Smooth muscle cell (in vitro differentiated cells): ENCODE measurements around the gene LTB4R. TPM values are rescaled to one million over a fixed set of nuclear protein-coding genes. Genes with fewer than 3 reads are reported as not detected.
A peak's percentile ranks its signal among the peaks of the same experiment; 100 is the strongest.

Experiments
- DNase-seq: peaks from one replicate; lab custom pipeline; 2025; ENCODE audit not compliant: unreplicated experiment; lab: John Stamatoyannopoulos, UW
- H2AFZ ChIP-seq: fragments of 200-600 bp; sonication (generic); 2 replicates; pipeline ENCODE4 v1.6.0; 2016; ENCODE audit warnings: antibody characterized with exemption, low read depth, mild to moderate bottlenecking
- H3F3A ChIP-seq: fragments of 200-600 bp; sonication (generic); 2 replicates; pipeline ENCODE4 v1.6.0; 2017; ENCODE audit warnings: antibody characterized with exemption, low read depth
- H3K27ac ChIP-seq: fragments of 200-600 bp; sonication (generic); 2 replicates; pipeline ENCODE4 v1.5.1; 2016; ENCODE audit warnings: low read depth, mild to moderate bottlenecking
- H3K27me3 ChIP-seq: fragments of 200-600 bp; sonication (generic); 2 replicates; pipeline ENCODE4 v1.6.1; 2016; ENCODE audit warnings: low read depth, mild to moderate bottlenecking
- H3K36me3 ChIP-seq: fragments of 200-600 bp; sonication (generic); 2 replicates; pipeline ENCODE4 v1.5.1; 2016; ENCODE audit warnings: low read depth
- H3K4me1 ChIP-seq: fragments of 200-600 bp; sonication (generic); 2 replicates; pipeline ENCODE4 v1.5.1; 2016; ENCODE audit warnings: low read depth
- H3K4me2 ChIP-seq: fragments of 200-600 bp; sonication (generic); 2 replicates; pipeline ENCODE4 v1.6.0; 2016; ENCODE audit warnings: mild to moderate bottlenecking
- H3K4me3 ChIP-seq: fragments of 200-600 bp; sonication (generic); 2 replicates; pipeline ENCODE4 v1.5.1; 2016; ENCODE audit warnings: mild to moderate bottlenecking
- H3K79me2 ChIP-seq: fragments of 200-600 bp; sonication (generic); 2 replicates; pipeline ENCODE4 v1.6.0; 2016; ENCODE audit warnings: low read depth, mild to moderate bottlenecking
- H3K9ac ChIP-seq: fragments of 200-600 bp; sonication (generic); 2 replicates; pipeline ENCODE4 v1.6.0; 2016; ENCODE audit warnings: low read depth
- H3K9me3 ChIP-seq: fragments of 200-600 bp; sonication (generic); replicated peaks from 2 replicates; pipeline ENCODE4 v1.5.1; 2016; ENCODE audit warnings: low read depth
- H4K20me1 ChIP-seq: fragments of 200-600 bp; sonication (generic); 2 replicates; pipeline ENCODE4 v1.6.0; 2016; ENCODE audit warnings: low read depth
- CTCF ChIP-seq: fragments of 200-600 bp; sonication (generic); IDR thresholded peaks from 2 replicates; pipeline ENCODE4 v1.5.1; 2017; ENCODE audit warnings: borderline replicate concordance, mild to moderate bottlenecking, antibody characterized with exemption; ENCODE audit not compliant: insufficient read depth, poor library complexity, severe bottlenecking
- WGBS: methylation state at CpG from one replicate; pipeline ENCODE4 v1.1.7; 2016; ENCODE audit warnings: low lambda C conversion rate; 5-methylcytosine and 5-hydroxymethylcytosine counted together
- polyA plus RNA-seq: library from polyadenylated mRNA; unstranded; fragments of >200 nt; fragmentation: Nextera tagmentation; extraction: Ambion mirVana; gene quantifications from 2 replicates; pipeline ENCODE4 v1.2.1, GENCODE V29; 2016
- total RNA-seq: library from RNA; depleted of rRNA; stranded (reverse); fragments of >200 nt; gene quantifications from 2 replicates; pipeline ENCODE4 v1.2.3, GENCODE V29; 2014

LTB4R gene
- total and polyA plus RNA-seq, 2 experiments from 2014 or later: 1.6 to 2.7 TPM

- peak overlapping the region; percentile 65 for H3K27ac ChIP-seq
- peaks cover 13% of the 10 kb centered on the region for H3K4me1 ChIP-seq
- no peaks in the 10 kb centered on the region for H3K9me3 ChIP-seq
- DNase-seq: peak; percentile 9
- no peak overlapping the region for H3K4me2 ChIP-seq
- peaks cover 7% of the 10 kb centered on the region for H3F3A ChIP-seq
- H2AFZ ChIP-seq: no peak overlapping the region
- peak; percentile 63 for TF ChIP-seq CTCF
- peaks cover 16% of the 10 kb centered on the region for H3K79me2 ChIP-seq
- H4K20me1 ChIP-seq: no peaks in the 10 kb centered on the region
- no peak overlapping the region for H3K4me3 ChIP-seq
- peak overlapping the region; percentile 42 for H3K9ac ChIP-seq
- H3K36me3 ChIP-seq: no peaks in the 10 kb centered on the region
- 68% methylated on average over 12 of the region's 12 CpGs for WGBS
- H3K27me3 ChIP-seq: no peaks in the 10 kb centered on the region
Measured at GRCh38 chr14:24296341-24297157, 14.8 kb upstream of the LTB4R start.

GRCh38 chr14:24297190-24297964 is 13.9 kb upstream of the LTB4R start:
- no peak overlapping the region for H3K9ac ChIP-seq
- peak; percentile 32 for TF ChIP-seq CTCF
- H3K4me1 ChIP-seq: peaks cover 13% of the 10 kb centered on the region
- H3K4me3 ChIP-seq: no peak overlapping the region
- no peak for DNase-seq
- no peaks in the 10 kb centered on the region for H3K27me3 ChIP-seq
- no peak overlapping the region for H2AFZ ChIP-seq
- no peaks in the 10 kb centered on the region for H4K20me1 ChIP-seq
- no peaks in the 10 kb centered on the region for H3K9me3 ChIP-seq
- H3K4me2 ChIP-seq: no peak overlapping the region
- H3K36me3 ChIP-seq: no peaks in the 10 kb centered on the region
- peaks cover 16% of the 10 kb centered on the region for H3K79me2 ChIP-seq
- peaks cover 7% of the 10 kb centered on the region for H3F3A ChIP-seq
- WGBS: 63% methylated on average over 5 of the region's 5 CpGs
- H3K27ac ChIP-seq: peak overlapping the region; percentile 50

- Histone ChIP-seq H2AFZ (peak overlapping the region; percentile 90), H3K36me3 (no peaks in the 10 kb centered on the region), H3K9me3 (no peaks in the 10 kb centered on the region), H3K4me2 (peak overlapping the region; percentile 99), H3K27ac (peak overlapping the region; percentile 80), H3K9ac (peak overlapping the region; percentile 92), H3F3A (peaks cover 7% of the 10 kb centered on the region), H3K4me3 (peak overlapping the region; percentile 88), H3K79me2 (peaks cover 16% of the 10 kb centered on the region), H3K4me1 (peaks cover 13% of the 10 kb centered on the region), H4K20me1 (no peaks in the 10 kb centered on the region), H3K27me3 (no peaks in the 10 kb centered on the region)
- WGBS: 63% methylated on average over 7 of the region's 7 CpGs
- DNase-seq: peak; percentile 17
- TF ChIP-seq CTCF: no peak
Measured at GRCh38 chr14:24298892-24299254, 12.4 kb upstream of the LTB4R start.
